ENCODE measurements around the gene GRM8. TPM values are rescaled to one million over a fixed set of nuclear protein-coding genes. Genes with fewer than 3 reads are reported as not detected.

GRM8 gene
- total RNA-seq, 1 experiment from 2014 or later = not detected

GRCh38 chr7:126979722-126980121, 273.0 kb downstream of the GRM8 start:
- H3K4me1 Mint-ChIP-seq (ENCODE audit: low read depth, unreplicated experiment) = no peaks in the 10 kb centered on the region
- ChIA-PET POLR2A (no interaction called here), CTCF (no interaction called here)
- H3K27ac Mint-ChIP-seq (ENCODE audit: unreplicated experiment) = no peak overlapping the region
- peaks cover 13% of the 10 kb centered on the region for H3K27me3 Mint-ChIP-seq (ENCODE audit: insufficient read depth, unreplicated experiment)
- H3K27me3 ChIP-seq (replicated peaks; ENCODE audit: control insufficient read depth, insufficient read depth, low read length) = no peaks in the 10 kb centered on the region
- TF ChIP-seq CTCF (IDR thresholded peaks at IDR 0.05; ENCODE audit: insufficient read depth in 1 of 2, low read depth in 1 of 2, low read length in 1 of 2, severe bottlenecking in 1 of 2, unreplicated experiment in 1 of 2) = no peak
- no TSS peak for BruUV-seq (replicated peaks)
- DNase-seq = no peak
- no peak overlapping the region for H3K4me3 Mint-ChIP-seq (ENCODE audit: unreplicated experiment)
- no peaks in the 10 kb centered on the region for H3K9me3 Mint-ChIP-seq (ENCODE audit: unreplicated experiment)
- H3K4me3 ChIP-seq (ENCODE audit: low read depth, low read length) = no peak overlapping the region
- H3K36me3 ChIP-seq (ENCODE audit: control insufficient read depth, insufficient read depth, low read length) = no peaks in the 10 kb centered on the region
- intact Hi-C loops (cut with micrococcal nuclease; ENCODE audit: unreplicated experiment) = no loop called here
- no peaks in the 10 kb centered on the region for H3K9me3 ChIP-seq
- no peaks in the 10 kb centered on the region for H3K4me1 ChIP-seq
- H3K36me3 Mint-ChIP-seq (ENCODE audit: insufficient read depth, unreplicated experiment) = no peaks in the 10 kb centered on the region

GRCh38 chr7:126978865-126979264, 273.9 kb downstream of the GRM8 start:
- H3K4me1 ChIP-seq = no peaks in the 10 kb centered on the region
- no peaks in the 10 kb centered on the region for H3K36me3 ChIP-seq (ENCODE audit: control insufficient read depth, insufficient read depth, low read length)
- H3K27me3 ChIP-seq (replicated peaks; ENCODE audit: control insufficient read depth, insufficient read depth, low read length) = no peaks in the 10 kb centered on the region
- no peaks in the 10 kb centered on the region for H3K9me3 Mint-ChIP-seq (ENCODE audit: unreplicated experiment)
- BruUV-seq (replicated peaks) = no TSS peak
- no peak for DNase-seq
- no peak for TF ChIP-seq CTCF (IDR thresholded peaks at IDR 0.05; ENCODE audit: insufficient read depth in 1 of 2, low read depth in 1 of 2, low read length in 1 of 2, severe bottlenecking in 1 of 2, unreplicated experiment in 1 of 2)
- no peaks in the 10 kb centered on the region for H3K9me3 ChIP-seq
- no peak overlapping the region for H3K4me3 Mint-ChIP-seq (ENCODE audit: unreplicated experiment)
- ChIA-PET CTCF (no interaction called here), POLR2A (no interaction called here)
- H3K27me3 Mint-ChIP-seq (ENCODE audit: insufficient read depth, unreplicated experiment) = peaks cover 13% of the 10 kb centered on the region
- no peak overlapping the region for H3K27ac Mint-ChIP-seq (ENCODE audit: unreplicated experiment)
- H3K36me3 Mint-ChIP-seq (ENCODE audit: insufficient read depth, unreplicated experiment) = no peaks in the 10 kb centered on the region
- H3K4me1 Mint-ChIP-seq (ENCODE audit: low read depth, unreplicated experiment) = no peaks in the 10 kb centered on the region
- H3K4me3 ChIP-seq (ENCODE audit: low read depth, low read length) = no peak overlapping the region
- intact Hi-C loops (cut with micrococcal nuclease; ENCODE audit: unreplicated experiment) = no loop called here

GRCh38 chr7:126973066-126973465, 279.7 kb downstream of the GRM8 start:
- H3K4me3 Mint-ChIP-seq (ENCODE audit: unreplicated experiment) = no peak overlapping the region
- DNase-seq = no peak
- ChIA-PET CTCF (no interaction called here), POLR2A (no interaction called here)
- H3K36me3 Mint-ChIP-seq (ENCODE audit: insufficient read depth, unreplicated experiment) = no peaks in the 10 kb centered on the region
- no TSS peak for BruUV-seq (replicated peaks)
- no peaks in the 10 kb centered on the region for H3K9me3 Mint-ChIP-seq (ENCODE audit: unreplicated experiment)
- Histone ChIP-seq H3K4me1 (no peaks in the 10 kb centered on the region), H3K4me3 (ENCODE audit: low read depth, low read length) (no peak overlapping the region), H3K36me3 (ENCODE audit: control insufficient read depth, insufficient read depth, low read length) (no peaks in the 10 kb centered on the region), H3K27me3 (replicated peaks; ENCODE audit: control insufficient read depth, insufficient read depth, low read length) (no peaks in the 10 kb centered on the region), H3K9me3 (no peaks in the 10 kb centered on the region)
- intact Hi-C loops (cut with micrococcal nuclease; ENCODE audit: unreplicated experiment) = no loop called here
- peaks cover 3% of the 10 kb centered on the region for H3K27me3 Mint-ChIP-seq (ENCODE audit: insufficient read depth, unreplicated experiment)
- no peaks in the 10 kb centered on the region for H3K4me1 Mint-ChIP-seq (ENCODE audit: low read depth, unreplicated experiment)
- no peak for TF ChIP-seq CTCF (IDR thresholded peaks at IDR 0.05; ENCODE audit: insufficient read depth in 1 of 2, low read depth in 1 of 2, low read length in 1 of 2, severe bottlenecking in 1 of 2, unreplicated experiment in 1 of 2)
- no peak overlapping the region for H3K27ac Mint-ChIP-seq (ENCODE audit: unreplicated experiment)

All from Caco-2 (cell line).